HG03558 (cell line): ENCODE results near the gene KCNQ1.

ENCODE experiments used
- ATAC-seq: cut with Tn5 transposase; IDR thresholded peaks from one replicate; pipeline ENCODE4 v1.9.1; 2021; ENCODE audit warnings: moderate number of reproducible peaks; ENCODE audit not compliant: unreplicated experiment; ENCODE audit errors: extremely low read depth

Gene KCNQ1

DNA sequence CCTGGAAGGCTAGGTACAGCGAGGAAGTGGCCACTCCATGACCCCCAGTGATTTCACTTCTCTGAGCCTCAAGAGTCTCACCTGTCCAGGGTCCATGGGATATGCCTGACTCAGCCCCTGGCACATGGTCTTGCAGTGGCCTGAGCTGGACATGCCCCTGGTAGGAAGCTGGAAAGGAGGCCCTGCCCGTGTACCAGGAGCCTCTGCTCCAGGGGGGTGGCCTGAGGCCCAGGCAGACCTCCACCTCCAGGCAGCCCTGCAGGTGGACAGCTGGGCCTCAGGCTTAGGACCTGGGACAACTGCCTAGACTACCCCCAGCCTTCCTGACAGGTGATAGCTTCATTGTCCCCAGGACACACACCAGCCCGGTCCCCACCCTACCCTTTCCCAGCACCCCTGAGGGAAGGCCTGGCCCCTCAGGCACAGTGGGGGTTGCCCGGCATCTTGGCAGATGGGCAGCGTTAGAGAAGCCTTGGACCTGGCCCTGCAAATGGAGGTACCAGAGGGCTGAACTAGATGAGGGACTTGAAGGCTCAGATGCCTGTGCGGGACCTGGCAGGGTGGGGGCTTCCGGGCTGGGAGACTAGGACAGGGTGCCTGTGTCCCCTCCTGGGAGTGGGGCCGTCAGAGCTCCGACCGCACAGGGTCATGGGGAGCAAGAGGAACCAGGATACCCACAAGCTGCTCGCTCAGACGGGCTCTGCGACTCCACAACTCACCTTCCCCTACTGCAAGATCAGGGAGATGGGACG, 387.1 kb downstream of the KCNQ1 start:
- no peak for ATAC-seq

- no peak for ATAC-seq
Measured at GRCh38 chr11:2832533-2833020, 387.8 kb downstream of the KCNQ1 start.

DNA sequence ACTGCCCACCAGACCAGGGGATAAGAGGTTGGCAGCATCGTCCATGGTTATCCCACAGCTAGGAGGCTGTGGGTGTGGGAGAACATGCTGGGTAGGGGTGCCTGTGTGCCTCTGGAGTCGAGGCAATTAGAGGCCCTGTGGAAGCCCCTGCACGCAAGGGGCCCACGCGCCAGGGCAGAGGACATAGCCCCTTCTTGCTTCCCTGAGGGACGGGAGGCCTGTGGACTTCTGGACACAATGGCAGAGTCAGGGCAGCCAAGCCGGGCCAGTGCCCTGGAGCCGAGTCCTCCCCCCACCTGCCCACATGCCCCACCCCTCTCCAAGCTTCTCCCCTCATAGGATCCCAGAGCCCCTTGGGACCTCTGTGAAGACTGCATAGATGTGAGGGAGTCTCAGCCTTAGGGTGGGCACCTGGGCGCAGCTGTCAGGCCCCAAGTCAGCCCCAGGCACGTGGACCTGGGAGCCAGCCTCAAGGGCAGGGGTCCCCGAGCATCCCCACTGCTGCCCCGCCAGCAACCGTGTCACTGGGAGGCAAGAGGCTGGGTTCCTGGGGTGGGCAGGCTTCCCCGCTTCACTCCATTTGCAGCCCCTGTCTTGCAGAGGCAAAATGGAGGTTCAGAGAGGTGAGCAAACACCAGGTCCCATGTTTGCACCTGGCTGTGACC, 388.4 kb downstream of the KCNQ1 start:
- ATAC-seq: no peak

DNA sequence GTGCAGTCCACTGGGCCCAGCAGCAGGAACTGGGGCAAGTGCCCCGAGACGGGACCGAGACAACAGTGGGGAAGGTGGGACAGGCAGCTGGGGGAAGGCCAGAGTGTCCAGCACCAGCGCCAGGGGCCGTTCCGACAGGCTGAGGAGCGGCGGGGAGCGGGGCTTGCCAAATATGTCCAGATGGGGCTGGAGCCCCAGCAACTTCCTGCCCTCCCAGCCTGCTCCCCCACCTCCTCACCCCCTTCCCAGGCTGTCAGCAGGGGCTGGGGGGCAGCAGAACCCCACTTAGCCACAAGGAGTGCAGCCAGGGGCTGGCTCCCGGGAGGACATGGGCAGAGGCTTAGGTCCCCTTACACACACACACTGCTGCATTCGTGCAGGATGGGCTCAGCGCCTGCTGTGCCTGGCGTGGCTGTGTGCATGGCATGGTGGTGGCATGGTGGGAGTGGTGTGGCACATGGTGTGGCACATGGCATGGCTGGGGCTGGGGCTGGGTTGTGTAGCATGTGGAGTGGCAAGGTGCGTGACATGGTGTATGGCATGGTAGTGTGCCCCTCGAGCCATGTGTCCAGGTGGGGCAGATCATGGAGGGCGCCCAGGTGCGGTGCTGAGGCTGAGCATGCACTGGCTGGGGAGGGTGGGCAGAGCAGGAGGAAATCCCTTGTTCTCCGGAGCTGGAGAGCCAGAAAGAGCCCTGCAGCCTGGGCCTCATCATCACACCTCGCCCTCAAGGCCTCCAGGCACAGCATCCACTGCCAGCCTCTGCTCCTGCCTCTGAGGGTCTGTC, 389.1 kb downstream of the KCNQ1 start:
- ATAC-seq: no peak

DNA sequence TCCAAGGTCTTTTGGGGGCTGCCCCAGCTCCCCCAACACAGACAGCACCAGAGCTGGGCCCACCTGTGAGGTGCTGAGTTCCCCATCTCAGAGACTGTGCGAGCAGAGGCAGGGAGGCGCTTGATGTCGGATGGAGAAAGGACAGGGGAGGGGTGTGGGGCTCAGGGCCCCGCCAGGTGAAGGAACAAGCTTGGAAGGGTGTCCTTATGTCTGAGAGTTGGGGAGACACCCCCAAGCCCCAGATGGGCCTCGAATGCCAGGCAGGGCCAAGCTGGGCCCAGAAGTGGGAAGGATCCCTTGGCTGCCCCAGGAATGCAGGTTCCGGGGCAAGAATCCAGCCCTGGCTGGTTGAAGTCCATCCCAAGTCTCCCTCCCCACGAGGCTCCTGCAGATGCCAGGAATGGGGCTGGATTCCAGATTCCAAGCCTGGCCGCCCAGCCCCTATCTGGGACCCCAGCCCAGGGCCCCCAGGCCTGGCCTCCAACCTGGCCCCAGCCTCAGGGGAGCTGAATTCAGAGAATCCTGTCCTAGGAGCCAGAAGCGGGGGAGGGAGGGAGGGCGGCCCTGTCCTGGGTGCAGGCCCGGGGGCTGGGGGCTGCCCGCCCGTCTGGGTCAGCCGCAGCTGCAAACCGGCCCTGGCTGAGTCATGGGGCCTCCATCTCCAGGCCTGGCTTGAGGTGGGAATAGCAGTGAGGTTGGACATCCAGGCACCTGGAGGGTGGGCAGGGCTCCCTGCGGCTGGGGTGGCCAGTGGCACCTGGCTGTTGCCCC, 389.9 kb downstream of the KCNQ1 start:
- ATAC-seq: no peak

- ATAC-seq: no peak
Measured at GRCh38 chr11:2835296-2835695, 390.5 kb downstream of the KCNQ1 start.

DNA sequence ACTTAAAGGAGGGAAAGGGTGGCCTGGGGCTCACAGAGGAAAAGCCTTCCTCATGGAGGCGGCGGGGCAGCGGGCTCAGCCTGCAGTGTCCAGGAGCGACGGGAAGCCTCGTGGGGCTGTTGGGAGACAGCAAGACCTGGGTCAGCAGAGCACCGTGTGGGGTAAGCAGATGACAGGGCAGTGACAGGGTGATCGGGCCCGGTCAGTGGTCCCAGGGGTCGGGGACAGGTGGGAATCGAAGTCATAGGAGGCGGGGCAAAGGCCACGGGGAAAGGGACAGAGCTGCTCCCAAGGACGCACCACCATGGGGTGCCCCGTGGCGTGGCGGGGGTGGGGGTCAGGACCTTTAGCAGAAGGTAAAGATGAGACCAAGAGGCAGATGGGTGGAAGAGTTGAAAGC, 390.9 kb downstream of the KCNQ1 start:
- no peak for ATAC-seq

DNA sequence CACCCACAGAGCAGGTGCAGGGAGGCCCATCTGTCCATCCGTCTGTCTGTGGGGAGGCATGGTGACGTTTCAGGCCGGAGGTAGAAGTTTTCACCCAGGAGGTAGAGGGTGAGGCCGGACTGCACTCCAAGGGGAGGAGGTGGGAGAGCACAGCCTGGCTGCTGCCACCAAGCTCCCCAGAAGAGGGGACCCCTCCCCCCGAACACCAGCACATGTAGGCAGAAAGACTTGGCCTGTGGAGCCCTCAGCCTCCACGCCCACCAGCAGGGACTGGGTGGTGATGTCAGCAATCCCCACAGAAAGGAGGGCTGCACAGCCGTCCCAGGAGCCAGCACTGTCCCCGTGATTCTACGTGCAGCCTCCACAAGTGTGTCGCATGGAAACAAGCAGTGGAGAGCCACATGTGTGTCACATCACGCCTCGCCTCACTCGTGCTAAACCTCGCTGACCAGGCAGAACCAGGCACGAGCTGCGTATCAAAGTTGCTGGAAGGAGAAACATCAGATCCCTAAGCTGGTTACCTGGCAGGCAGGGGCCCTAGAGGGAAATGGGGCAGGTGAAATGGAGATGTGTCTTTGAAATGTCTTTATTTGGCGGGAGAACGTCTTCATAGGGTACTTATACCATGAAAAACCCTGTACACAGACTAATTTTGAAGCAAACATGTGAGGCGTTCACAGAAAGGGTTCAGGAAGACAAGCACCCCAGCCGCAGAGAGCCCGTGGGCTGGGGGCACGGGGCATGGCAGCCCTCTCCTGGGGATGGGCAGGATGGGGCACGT, 391.7 kb downstream of the KCNQ1 start:
- ATAC-seq: no peak

DNA sequence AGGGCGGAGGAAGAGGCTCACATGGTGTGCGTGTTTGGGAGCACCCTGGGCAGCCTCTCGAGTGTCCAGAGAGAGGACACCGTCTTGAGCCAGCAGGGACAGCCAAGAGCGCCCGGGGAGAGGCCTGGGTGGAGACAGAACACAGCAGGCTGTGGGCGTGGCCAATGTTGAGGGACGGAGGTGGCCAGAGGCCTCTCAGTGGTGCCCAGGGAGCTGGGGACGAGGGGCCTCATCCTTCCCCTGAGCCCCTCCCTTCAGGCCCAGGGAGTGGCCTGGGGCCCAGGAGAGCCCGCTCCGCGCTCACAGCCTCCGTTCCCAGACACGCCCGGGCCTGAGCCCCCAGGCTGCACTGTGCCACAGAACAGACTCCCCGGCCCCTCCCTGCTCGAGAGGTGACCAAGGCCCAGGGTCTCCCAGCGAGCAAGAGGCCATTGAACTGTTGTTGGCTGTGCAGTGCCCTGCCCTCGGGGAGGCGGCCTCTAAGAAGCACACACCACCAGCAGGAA, 392.3 kb downstream of the KCNQ1 start:
- ATAC-seq: no peak

DNA sequence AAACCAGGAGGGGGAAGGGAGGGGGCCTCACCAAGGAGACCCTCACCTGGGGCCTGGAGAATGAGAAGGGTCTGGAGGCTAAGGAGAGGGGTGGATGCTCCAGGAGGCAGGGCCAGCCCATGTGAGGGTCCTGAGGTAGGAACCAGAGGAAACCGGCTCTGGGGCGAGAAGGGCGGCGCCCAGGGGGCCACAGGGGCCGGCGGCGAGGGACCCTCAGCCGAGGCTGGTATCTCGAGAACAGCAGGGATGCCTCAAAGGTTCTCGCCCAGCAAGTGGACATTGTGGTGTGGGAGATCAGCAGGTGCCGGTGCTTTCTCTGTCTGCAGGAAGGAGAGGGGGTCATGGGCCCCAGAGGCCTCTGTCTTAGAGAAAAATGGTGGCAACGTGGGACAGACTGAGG, 392.8 kb downstream of the KCNQ1 start:
- ATAC-seq: no peak

DNA sequence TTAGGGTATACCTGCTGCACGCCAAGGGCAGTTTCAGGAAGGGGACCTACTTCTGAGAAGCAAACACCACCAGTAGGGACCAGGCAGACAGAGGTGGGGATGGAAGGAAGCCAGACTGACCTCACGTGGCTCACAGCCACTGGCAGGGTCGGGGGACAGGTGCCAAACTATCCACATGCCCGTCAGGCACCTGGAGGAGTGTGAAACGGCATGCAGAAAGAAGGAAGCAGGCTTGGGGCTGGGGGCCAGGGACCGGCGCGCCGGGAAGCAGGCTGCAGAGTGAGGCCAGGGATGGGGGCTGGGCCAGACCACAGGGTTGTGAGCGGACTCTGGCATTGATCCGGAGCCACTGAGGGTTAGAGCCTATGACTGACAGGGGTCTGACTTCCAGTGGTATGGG, 393.3 kb downstream of the KCNQ1 start:
- ATAC-seq: no peak

DNA sequence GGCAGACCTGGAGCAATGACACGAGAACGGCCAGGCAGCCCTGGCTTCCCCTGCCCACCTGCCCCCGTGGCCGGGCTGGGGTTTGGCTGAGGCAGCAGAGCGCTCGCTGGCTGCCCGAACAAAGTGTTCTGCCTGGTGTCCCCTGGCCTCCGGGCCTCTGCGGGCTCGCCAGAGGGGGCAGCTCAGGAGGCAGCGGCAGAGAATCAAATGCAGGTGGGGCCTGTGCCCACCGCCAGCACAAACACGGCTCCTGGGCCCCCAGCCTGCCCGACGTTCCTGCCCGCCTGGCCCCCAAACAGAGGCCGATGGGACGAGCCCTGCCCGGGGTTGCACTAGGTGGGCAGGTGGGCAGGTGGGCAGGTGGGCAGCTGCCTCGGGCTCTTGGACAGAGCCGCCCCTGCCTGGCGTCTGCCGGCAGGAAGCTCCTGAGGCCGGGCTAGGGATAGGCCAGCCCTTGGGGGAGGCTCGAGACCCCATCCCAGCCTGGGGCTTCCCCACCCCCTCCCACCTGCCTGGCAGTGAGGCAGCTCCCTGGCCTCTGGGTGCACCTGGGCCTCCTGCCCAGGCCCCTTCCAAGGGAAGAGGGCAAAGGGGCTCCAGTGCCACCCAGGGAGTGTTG, 394.0 kb downstream of the KCNQ1 start:
- no peak for ATAC-seq

DNA sequence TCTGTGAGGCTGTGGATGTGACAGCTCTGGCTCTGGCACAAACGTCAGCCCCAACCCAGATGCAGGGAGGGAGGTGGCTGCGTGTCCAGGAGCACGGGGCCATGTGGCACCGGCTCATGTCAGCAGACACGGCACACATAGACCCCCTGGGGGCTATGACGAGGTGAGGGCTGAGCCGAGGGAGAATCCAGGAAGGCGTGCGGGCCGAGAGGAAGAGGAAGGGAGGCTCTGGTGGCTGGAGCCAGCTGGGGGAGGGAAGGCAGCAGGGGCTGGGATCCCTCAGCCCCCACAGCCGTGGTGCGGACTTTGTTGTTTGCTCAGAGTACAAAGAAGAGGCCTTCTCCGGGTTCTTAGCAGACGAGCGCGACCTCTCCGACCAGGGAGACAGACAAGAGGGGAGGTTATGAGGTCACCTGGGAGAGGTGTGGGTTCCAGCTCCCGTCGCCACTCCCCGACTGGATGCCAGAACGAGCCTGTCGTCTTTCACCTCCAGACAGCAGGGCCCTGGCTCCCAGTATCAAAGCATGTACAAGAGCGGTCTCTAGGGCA, 394.7 kb downstream of the KCNQ1 start:
- ATAC-seq: no peak

GRCh38 chr11:2841411-2842190, 396.8 kb downstream of the KCNQ1 start:
- no peak for ATAC-seq

DNA sequence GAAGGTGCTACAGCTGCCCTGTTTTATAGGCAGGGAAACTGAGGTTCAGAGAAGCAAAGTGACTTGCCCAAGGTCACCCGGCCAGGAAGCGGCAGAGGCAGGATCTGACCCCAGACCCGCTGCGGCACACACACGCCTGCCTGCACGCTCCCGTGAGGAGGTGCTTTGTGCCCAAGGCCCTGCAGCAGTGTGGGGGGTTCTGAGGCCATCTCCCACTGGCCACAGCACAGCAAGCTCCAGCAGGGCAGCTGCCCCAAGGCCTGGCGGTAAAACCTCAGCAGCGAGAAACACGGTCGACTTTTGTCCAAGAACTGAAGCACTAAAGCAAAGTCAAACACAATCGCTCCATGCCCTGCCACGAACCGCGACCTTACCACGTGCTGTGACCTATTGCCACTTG, 398.1 kb downstream of the KCNQ1 start:
- ATAC-seq: no peak

GRCh38 chr11:2843551-2843950, 398.7 kb downstream of the KCNQ1 start:
- ATAC-seq: no peak

DNA sequence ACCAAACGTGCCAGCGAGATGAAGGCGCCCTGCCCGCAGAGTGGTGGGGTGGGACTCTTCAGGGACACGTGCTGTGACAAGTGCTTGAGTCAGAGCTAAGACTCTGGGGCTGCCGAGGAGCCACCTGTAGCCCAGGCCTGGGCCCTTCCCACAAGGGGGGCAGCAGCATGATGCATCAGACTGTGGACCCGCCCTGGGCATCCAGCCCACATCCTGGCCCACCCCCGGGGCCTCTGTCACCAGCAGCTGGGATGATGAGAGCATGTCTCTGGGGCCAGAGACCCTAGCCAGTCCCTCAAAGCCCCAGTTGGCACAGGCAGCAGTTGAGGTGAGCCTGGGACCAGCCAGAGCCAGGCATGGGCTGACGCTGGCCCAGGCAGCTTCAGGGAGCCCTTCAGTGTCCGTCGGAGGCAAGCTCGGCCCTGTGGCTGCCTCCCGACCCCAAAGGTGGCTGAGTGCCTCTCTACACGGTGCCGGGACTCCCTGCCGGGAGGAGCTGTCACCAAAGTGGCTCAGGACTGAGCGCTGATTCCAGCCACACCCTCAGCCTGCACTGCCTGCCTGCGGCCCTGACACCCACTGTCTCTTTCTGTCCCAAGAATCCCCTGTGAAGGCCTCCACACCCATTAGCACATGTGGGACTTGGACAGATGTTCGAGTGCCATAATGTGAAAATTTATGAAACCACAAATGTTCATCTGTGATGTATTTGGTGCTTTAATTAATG, 399.5 kb downstream of the KCNQ1 start:
- ATAC-seq: no peak
